Measurements from ENCODE around the gene DCLK3.

The DCLK3 gene

GRCh38 chr3:36762918-36763849 lies 1.2 kb downstream of the DCLK3 start:
- no peak for TF ChIP-seq CTCF (IDR thresholded peaks at IDR 0.05)

DNA sequence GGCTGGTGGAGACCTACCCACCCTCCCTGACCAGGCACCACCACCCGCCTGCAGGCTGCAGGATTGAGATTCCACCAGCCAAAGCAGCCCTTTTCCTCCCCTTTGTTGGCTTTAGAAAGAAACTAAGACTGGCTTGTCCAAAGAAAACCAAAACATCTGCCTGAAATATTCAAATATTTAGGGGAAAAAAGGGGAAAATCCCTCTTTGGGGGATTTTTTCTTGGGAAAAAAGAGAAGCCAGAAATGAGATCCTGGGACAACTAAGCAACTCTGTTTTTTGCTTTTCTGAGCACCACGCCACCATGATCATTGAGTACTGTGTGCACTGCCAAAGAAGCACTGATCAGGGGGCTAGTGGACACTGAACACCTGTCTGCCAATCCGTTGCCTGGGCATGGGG lies 2.6 kb downstream of the DCLK3 start:
- no peak for TF ChIP-seq CTCF (IDR thresholded peaks at IDR 0.05)

DNA sequence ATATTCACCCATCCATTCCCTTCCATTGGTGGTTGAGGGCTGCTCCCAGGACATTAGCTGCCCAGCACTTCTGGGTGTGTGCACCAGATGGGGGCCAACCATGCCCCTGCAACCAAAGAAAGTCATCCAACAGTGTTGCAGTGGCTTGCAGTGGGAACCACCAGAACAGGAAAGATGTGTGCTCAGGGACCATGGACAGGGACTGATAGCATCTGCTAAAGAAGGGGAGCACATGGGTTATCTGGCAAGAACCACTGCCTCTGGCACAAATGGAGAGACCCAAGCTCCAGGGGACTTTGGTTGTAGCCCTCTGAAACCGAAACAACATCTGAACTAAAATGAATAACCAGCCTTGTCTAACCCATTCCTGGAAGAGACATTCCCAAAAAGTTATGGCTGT lies 8.1 kb downstream of the DCLK3 start:
- no peak for TF ChIP-seq CTCF (IDR thresholded peaks at IDR 0.05)

DNA sequence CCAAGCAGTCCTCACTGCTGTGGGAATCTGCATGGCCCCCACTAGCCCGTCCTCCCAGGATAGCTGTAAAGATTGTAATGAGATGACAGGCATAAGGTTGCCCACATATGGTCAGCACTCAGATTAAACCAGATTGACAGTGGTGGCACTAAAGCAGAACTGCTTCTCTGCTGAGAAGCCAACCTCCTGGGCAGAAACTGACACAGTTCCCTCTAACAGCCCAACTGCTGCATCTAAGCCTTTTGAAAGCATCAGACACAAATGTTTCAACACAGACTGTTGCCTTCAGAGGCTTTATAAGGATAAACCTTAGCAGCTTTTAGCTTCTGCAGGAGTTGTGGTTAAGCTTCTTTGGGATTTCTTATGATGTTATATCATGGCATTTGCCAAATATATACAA lies 13.0 kb downstream of the DCLK3 start:
- no peak for TF ChIP-seq CTCF (IDR thresholded peaks at IDR 0.05)

DNA sequence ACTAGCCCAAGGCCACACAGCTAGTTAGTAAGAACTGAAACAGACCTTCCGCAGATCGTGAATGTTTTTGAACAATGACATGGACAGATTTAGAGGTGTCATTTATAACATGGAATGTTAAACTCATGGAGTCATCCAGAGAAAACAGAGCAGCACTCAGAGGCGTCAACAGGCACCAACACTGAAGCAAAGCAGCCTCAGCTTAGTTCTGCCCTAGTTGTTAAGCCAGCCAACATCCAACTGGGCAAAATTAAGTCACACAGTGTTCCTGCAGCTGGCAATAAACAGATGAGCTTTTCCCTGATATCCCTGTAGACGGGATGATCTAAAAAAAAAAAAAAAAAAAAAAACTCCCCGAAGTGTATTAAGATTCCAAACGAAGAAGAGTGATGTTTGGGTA lies 13.6 kb downstream of the DCLK3 start:
- no peak for TF ChIP-seq CTCF (IDR thresholded peaks at IDR 0.05)

GRCh38 chr3:36744763-36745162 lies 19.6 kb downstream of the DCLK3 start:
- TF ChIP-seq CTCF (IDR thresholded peaks at IDR 0.05): no peak

GRCh38 chr3:36743826-36744225 lies 20.5 kb downstream of the DCLK3 start:
- TF ChIP-seq CTCF (IDR thresholded peaks at IDR 0.05): no peak
